GM18868 (cell line): ENCODE measurements around the gene LPIN1.

Experiments
- ATAC-seq: cut with Tn5 transposase; IDR thresholded peaks from one replicate; pipeline ENCODE4 v1.9.1; 2021; ENCODE audit warnings: mild to moderate bottlenecking, moderate library complexity; ENCODE audit not compliant: unreplicated experiment

Gene LPIN1

GRCh38 chr2:11778923-11779757, 32.7 kb downstream of the LPIN1 start:
- ATAC-seq: peak; percentile 93

- ATAC-seq: no peak
Observed at GRCh38 chr2:11781602-11782001, 35.2 kb downstream of the LPIN1 start.

- ATAC-seq: no peak
Observed at GRCh38 chr2:11784280-11784679, 37.8 kb downstream of the LPIN1 start.

GRCh38 chr2:11784747-11785610, 38.5 kb downstream of the LPIN1 start:
- ATAC-seq: peak; percentile 57

- no peak for ATAC-seq
Observed at GRCh38 chr2:11785611-11785940, 39.1 kb downstream of the LPIN1 start.

GRCh38 chr2:11786191-11786590, 39.8 kb downstream of the LPIN1 start:
- no peak for ATAC-seq

- ATAC-seq: no peak
Observed at GRCh38 chr2:11786592-11786991, 40.2 kb downstream of the LPIN1 start.

- ATAC-seq: no peak
Observed at GRCh38 chr2:11787991-11788390, 41.6 kb downstream of the LPIN1 start.

- no peak for ATAC-seq
Observed at GRCh38 chr2:11788461-11789124, 42.2 kb downstream of the LPIN1 start.

- no peak for ATAC-seq
Observed at GRCh38 chr2:11789243-11789642, 42.8 kb downstream of the LPIN1 start.

GRCh38 chr2:11790228-11790627, 43.8 kb downstream of the LPIN1 start:
- ATAC-seq: no peak

- no peak for ATAC-seq
Observed at GRCh38 chr2:11795590-11795989, 49.2 kb downstream of the LPIN1 start.

GRCh38 chr2:11796190-11797171, 50.0 kb downstream of the LPIN1 start:
- ATAC-seq: no peak

GRCh38 chr2:11797846-11798245, 51.4 kb downstream of the LPIN1 start:
- ATAC-seq: no peak

- ATAC-seq: no peak
Observed at GRCh38 chr2:11798701-11799435, 52.4 kb downstream of the LPIN1 start.

GRCh38 chr2:11799826-11800225, 53.4 kb downstream of the LPIN1 start:
- ATAC-seq: no peak

- no peak for ATAC-seq
Observed at GRCh38 chr2:11802782-11803191, 56.4 kb downstream of the LPIN1 start.

GRCh38 chr2:11805024-11805423, 58.6 kb downstream of the LPIN1 start:
- no peak for ATAC-seq

- ATAC-seq: no peak
Observed at GRCh38 chr2:11805920-11806319, 59.5 kb downstream of the LPIN1 start.
